Esophagus squamous epithelium (tissue), 4 donors: Measurements from ENCODE around the gene LBR.

Experiments
- POLR2A ChIP-seq, 4 donors: fragments of 450-650 bp; IDR thresholded peaks; one replicate each; pipeline ENCODE4 v1.6.1; 2017; ENCODE audit warnings: antibody characterized with exemption in 4 of 4, mild to moderate bottlenecking in 4 of 4, moderate library complexity in 3 of 4
- TF ChIP-seq, protein P1 (sequence below), 6 experiments: fragments of 450-650 bp in 4 of 6; fragments of 200-600 bp in 2 of 6; sonication (generic) in 2 of 6; IDR thresholded peaks; one replicate each; pipeline ENCODE4 v1.5.1; 2016 to 2019; ENCODE audit warnings: antibody characterized with exemption in 6 of 6, mild to moderate bottlenecking in 4 of 6, moderate library complexity in 4 of 6

DNA sequence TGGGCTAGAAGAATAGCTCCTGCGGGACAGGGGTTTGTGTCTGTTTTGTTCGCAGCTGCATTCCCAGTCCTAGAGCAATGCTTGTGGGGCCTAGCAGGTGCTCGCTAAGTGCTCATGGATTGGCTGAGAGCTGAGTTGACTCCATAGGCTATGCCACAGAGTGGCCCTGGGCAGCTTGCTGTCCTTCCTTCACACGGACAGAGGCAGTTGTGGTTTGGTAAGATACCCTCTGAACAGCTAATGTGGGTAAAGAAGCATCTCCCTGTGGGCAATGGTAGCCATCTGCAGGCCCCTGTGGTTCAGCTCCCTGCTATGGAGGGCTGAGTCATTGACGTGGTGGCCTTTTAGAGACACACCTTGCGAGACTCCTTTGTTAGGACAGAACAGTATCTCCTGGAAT lies 23.5 kb upstream of the LBR start:
- TF ChIP-seq, protein P1, sequence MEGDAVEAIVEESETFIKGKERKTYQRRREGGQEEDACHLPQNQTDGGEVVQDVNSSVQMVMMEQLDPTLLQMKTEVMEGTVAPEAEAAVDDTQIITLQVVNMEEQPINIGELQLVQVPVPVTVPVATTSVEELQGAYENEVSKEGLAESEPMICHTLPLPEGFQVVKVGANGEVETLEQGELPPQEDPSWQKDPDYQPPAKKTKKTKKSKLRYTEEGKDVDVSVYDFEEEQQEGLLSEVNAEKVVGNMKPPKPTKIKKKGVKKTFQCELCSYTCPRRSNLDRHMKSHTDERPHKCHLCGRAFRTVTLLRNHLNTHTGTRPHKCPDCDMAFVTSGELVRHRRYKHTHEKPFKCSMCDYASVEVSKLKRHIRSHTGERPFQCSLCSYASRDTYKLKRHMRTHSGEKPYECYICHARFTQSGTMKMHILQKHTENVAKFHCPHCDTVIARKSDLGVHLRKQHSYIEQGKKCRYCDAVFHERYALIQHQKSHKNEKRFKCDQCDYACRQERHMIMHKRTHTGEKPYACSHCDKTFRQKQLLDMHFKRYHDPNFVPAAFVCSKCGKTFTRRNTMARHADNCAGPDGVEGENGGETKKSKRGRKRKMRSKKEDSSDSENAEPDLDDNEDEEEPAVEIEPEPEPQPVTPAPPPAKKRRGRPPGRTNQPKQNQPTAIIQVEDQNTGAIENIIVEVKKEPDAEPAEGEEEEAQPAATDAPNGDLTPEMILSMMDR (IDR thresholded peaks at IDR 0.05), result no peak
- no peak for TF ChIP-seq POLR2A (IDR thresholded peaks at IDR 0.05)
